Tibial artery (tissue), 4 donors: ENCODE data around the gene SYNGR2.

Experiments used
- DNase-seq, 2 donors: peaks; one replicate each; pipeline ENCODE4 v3.0.0-alpha.2; 2019
- H3K27ac ChIP-seq, 2 donors: fragments of 200-600 bp; sonication (generic) in 1 of 2; 1 replicate in 1 of 2; 2 replicates in 1 of 2; pipeline ENCODE4 v1.5.1; 2018 to 2019; ENCODE audit warnings: mild to moderate bottlenecking in 1 of 2
- H3K27me3 ChIP-seq, 2 donors: fragments of 200-600 bp; sonication (generic) in 1 of 2; one replicate each; pipeline versions ENCODE4 v1.5.1 to v1.6.0; 2016 to 2019
- H3K36me3 ChIP-seq, 3 donors: fragments of 200-600 bp; sonication (generic) in 2 of 3; one replicate each; pipeline ENCODE4 v1.5.1; 2016 to 2019; ENCODE audit warnings: mild to moderate bottlenecking in 2 of 3
- H3K4me1 ChIP-seq, 4 donors: fragments of 200-600 bp; sonication (generic) in 2 of 4; 1 replicate in 3 of 4; 2 replicates in 1 of 4; pipeline ENCODE4 v1.5.1; 2016 to 2019
- H3K4me3 ChIP-seq, 2 donors: fragments of 200-600 bp; sonication (generic) in 1 of 2; 1 replicate in 1 of 2; 2 replicates in 1 of 2; pipeline ENCODE4 v1.5.1; 2018 to 2019; ENCODE audit warnings: mild to moderate bottlenecking in 2 of 2
- H3K9me3 ChIP-seq, 3 donors: fragments of 200-600 bp; sonication (generic) in 1 of 3; one replicate each; pipeline ENCODE4 v1.5.1; 2016 to 2019
- CTCF ChIP-seq, 2 experiments: fragments of 200-600 bp in 1 of 2; fragments of 450-650 bp in 1 of 2; IDR thresholded peaks; one replicate each; pipeline ENCODE4 v1.5.1; 2017 to 2019; ENCODE audit warnings: antibody characterized with exemption in 2 of 2, mild to moderate bottlenecking in 1 of 2, moderate library complexity in 1 of 2
- intact Hi-C: fragments of 100-400 bp; cut with DNase I; formaldehyde crosslinking; loops from one replicate; pipeline ENCODE4 v1.15.0; 2023; ENCODE audit warnings: low total_unique reads

Gene SYNGR2

GRCh38 chr17:78210111-78210510, 41.7 kb downstream of the SYNGR2 start:
- Histone ChIP-seq H3K9me3 (no peaks in the 10 kb centered on the region), H3K27me3 (peaks cover 0 to 5% of the 10 kb centered on the region in 2 donors), H3K27ac (no peak overlapping the region), H3K4me3 (no peak overlapping the region), H3K4me1 (peaks cover 0 to 11% (median 5%) of the 10 kb centered on the region in 4 donors), H3K36me3 (peaks cover 0 to 14% (median 3%) of the 10 kb centered on the region in 3 donors)
- no peak for DNase-seq
- no peak for TF ChIP-seq CTCF (IDR thresholded peaks at IDR 0.05)
- intact Hi-C loops = no loop called here

GRCh38 chr17:78211032-78211431, 42.7 kb downstream of the SYNGR2 start:
- DNase-seq = no peak
- Histone ChIP-seq H3K27me3 (peaks cover 0 to 5% of the 10 kb centered on the region in 2 donors), H3K9me3 (no peaks in the 10 kb centered on the region), H3K4me1 (peaks cover 0 to 11% (median 5%) of the 10 kb centered on the region in 4 donors), H3K27ac (no peak overlapping the region), H3K36me3 (peaks cover 0 to 6% (median 3%) of the 10 kb centered on the region in 3 donors), H3K4me3 (no peak overlapping the region)
- intact Hi-C loops = no loop called here
- TF ChIP-seq CTCF (IDR thresholded peaks at IDR 0.05) = no peak

GRCh38 chr17:78214016-78214705, 45.8 kb downstream of the SYNGR2 start, which contains the start of gene BIRC5:
Gene BIRC5, plus strand, starts transcription at chr17:78214253. Its CDS starts 64 bp downstream, at chr17:78214317.
- intact Hi-C loops = no loop called here
- peak; percentile 87 to 88 for DNase-seq
- no peaks in the 10 kb centered on the region for H3K36me3 ChIP-seq
- no peak within 1 kb of the TSS for H3K27ac ChIP-seq
- peaks cover 0 to 5% of the 10 kb centered on the region in 2 donors for H3K27me3 ChIP-seq
- peak within 1 kb of the TSS; percentile 25 to 46 for H3K4me3 ChIP-seq
- H3K9me3 ChIP-seq = no peaks in the 10 kb centered on the region
- TF ChIP-seq CTCF (IDR thresholded peaks at IDR 0.05) = no peak
- peaks cover 0 to 11% (median 5%) of the 10 kb centered on the region in 4 donors for H3K4me1 ChIP-seq

GRCh38 chr17:78214706-78215061, 46.3 kb downstream of the SYNGR2 start:
- no peaks in the 10 kb centered on the region for H3K36me3 ChIP-seq
- DNase-seq = no peak
- no peaks in the 10 kb centered on the region for H3K9me3 ChIP-seq
- H3K27ac ChIP-seq = no peak overlapping the region
- TF ChIP-seq CTCF (IDR thresholded peaks at IDR 0.05) = no peak
- peaks cover 0 to 11% (median 5%) of the 10 kb centered on the region in 4 donors for H3K4me1 ChIP-seq
- peak overlapping the region in 1 of 2 donors; percentile 46 for H3K4me3 ChIP-seq
- intact Hi-C loops = no loop called here
- H3K27me3 ChIP-seq = peaks cover 0 to 5% of the 10 kb centered on the region in 2 donors

- no peak overlapping the region for H3K27ac ChIP-seq
- no peak overlapping the region for H3K4me3 ChIP-seq
- H3K27me3 ChIP-seq = peaks cover 0 to under 1% of the 10 kb centered on the region in 2 donors
- H3K36me3 ChIP-seq = no peaks in the 10 kb centered on the region
- peaks cover 0 to 1% (median under 1%) of the 10 kb centered on the region in 4 donors for H3K4me1 ChIP-seq
- no peak for DNase-seq
- no peak for TF ChIP-seq CTCF (IDR thresholded peaks at IDR 0.05)
- intact Hi-C loops = no loop called here
- no peaks in the 10 kb centered on the region for H3K9me3 ChIP-seq
Measured at GRCh38 chr17:78219396-78220150, 51.2 kb downstream of the SYNGR2 start.
